Stimulated activated CD8-positive, alpha-beta memory T cell treated with anti-CD3 and anti-CD28 coated beads, Interleukin-2, amount 100 ng/mL, for 48 hours (primary cell): ENCODE results near the gene JAG1.
A peak's percentile ranks its signal among the peaks of the same experiment; 100 is the strongest.

Experiments used
- DNase-seq, 2 donors: peaks; one replicate each; pipeline ENCODE4 v3.0.0-alpha.2; 2020; ENCODE audit warnings: low read depth in 2 of 2

Gene JAG1

DNA sequence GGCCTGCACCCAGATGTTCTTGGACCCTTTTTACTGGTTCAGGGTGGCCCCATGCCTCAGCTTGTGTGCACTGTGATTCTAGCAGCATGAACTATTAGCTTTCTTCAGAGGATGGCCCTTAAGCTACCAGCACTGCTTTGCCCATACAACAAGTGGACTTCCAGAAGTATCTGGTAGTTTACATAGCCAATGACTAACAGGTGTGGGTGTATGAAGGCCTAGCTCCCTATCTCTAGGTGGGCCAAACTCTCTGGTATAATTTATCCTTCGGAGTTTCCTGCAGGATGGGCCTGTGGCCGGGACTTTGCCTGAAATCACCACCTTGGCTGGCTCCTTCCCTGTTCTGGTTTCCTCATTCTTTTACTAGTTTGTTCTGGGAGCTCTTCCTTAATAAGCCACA lies 26.1 kb upstream of the JAG1 start:
- no peak for DNase-seq

DNA sequence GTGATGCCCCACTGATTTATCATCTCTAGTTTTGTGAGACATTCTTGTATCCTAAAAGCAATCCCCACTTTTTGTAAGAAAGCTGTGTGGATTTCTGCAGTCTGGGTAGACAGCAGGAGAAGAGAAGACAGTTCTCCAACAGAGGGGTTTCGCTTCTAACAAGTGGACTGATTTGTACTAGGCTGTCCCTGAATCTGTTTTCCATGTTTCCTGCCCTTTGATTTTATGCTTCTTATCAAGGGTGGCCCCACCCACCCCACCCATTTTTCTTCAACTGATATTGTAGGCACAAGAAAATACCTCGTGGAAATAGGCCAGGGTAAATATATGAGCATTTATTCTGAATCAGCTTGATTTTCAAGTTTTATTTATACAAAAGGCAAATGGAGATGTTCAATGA lies 25.7 kb upstream of the JAG1 start:
- no peak for DNase-seq

DNA sequence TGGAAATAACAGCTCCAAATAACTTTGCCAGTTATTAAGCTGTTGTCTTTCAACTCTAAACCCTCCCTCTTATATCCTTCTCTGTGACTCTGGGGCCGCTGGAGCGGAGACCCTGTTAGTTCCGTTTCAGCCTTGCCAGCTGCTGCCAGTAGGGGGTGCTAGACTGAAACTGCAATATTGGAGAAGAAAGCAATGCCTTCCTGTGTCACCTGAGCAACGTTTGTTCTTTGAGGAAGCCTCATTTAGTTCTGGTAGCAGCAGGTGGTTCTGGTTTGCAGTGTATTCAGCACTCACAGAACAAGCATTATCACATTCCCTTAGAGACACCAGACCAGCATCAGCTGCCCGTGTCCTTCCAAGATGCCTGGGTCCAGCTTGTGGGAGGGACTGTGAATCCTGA lies 22.9 kb upstream of the JAG1 start:
- DNase-seq = no peak

DNA sequence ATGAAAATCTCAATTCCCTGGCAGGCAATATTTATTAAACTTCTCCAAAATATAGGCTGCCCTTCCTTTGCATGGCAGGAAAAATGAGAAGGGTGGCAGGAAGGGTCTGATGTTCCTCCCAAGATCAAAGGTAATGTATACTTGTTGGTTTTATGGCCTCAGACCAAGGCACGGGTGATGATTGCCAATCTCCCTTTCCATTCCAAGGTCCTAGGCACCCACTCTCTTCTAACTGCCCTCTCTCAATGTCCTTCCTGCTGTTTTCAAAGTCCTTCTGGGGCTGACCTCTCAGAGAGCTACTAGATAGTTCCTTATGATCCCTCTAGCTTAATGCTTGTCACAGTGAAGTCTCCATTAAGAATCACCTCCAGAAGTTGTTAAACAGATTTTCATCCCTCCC lies 15.6 kb upstream of the JAG1 start:
- no peak for DNase-seq

DNA sequence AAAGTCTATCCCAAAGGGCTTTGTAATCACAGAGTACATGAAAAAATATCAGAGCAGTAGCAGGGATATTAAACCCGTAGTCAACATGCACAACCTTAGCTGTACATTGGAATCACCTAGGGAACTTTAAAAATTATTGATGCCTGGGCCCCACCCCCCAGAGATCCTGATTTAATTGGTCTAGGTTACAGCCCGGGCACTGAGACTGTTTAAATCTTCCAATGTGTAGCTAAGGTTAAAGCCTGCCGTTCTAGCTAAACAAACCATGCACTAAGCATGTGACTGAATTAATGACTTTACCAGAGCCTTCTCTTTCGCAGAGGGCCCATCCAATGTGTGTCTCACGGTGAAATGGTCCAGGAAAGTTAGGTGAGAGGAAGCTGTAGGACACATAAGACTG lies 14.1 kb upstream of the JAG1 start:
- DNase-seq = no peak

DNA sequence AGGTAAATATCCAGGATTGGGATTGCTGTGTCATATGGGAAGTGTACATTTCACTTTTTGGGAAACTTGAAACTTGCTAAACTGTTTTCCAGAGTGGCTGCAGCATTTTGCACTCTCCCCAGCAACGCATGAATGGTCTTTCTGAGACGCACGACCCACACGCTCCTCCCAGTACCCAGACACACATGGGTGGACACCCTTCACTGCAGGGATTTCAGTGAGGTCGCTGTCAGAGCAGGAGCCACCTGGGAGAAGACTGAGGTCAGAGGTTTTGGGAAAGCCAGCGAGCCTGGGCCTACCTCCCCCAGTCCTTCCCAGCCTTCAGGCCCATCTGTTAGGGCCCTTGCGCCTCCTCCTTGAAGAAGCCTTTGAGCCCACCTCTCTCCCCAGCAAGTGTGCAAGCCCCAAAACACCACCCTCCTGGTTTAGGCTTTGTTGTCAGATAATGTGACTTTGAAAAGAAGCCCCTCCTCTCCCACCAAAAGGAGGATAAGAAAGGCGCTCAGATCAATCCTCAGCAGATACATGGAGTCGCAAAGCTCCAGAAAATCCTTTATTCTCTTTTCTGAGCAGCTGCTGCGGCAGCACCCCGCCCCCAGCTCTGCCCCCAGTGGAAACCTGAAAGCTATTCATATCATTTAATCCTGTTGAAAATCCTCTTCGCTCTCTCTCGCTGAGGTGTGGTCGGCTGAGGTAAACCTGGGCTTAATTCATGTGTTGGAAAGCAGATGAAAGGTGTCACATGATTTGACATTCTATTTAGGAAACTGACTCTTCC lies 12.7 kb upstream of the JAG1 start:
- DNase-seq = no peak

DNA sequence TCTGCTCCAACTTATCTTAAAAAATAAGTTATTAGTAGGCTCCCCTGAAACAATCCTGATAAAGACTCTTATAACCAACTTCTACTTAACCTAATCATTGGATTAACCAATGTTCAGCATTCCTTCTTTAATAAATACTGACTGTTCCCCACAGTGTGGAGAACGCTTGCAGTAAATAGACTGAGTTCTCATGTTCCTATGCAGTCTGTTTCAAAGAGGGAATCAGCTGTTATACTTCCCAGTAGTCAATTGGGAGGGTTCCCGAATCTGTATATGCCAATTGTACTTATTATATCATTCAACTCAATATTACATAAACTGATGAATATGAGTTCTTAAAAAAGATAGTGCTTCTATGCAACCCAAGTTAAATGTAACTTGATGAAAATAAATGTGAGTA lies 9.7 kb upstream of the JAG1 start:
- DNase-seq = no peak

DNA sequence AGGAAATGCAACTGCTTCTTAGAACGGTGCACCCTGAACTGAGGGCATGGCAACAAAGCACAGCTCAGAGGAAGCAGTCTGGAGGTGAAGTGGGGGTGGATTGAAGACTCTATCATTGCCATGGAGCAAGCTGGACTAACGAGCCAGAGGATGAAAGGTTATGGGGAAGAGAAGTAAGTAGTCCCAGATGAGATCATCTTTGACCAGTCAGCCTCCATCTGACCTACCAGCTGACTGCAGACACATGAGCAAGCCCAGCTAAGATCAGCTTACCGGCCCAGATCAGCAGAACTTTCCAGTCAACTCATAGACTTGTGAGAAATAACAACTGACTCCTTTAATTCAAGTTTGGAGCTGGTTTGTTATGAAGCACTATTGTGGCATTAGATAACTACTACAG lies 9.1 kb upstream of the JAG1 start:
- DNase-seq = no peak

DNA sequence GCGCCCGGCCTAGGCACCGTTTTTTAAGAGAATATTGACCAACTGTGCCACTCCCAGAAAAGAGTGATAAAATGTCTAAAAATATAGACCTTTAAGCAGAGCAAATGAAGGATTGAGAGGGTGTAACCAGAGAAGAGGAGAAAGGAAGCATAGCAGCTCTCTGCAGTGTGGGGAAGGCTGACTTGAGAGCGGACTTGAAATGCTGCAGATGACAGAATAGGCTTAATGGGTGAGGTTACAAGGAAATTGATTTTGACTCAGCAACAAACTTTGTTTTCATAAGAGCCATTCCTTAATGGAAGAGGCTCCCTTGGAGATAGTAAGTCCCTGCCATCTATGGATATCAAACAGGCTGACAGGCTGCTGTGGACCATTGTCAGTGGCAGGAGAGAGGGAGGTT lies 7.7 kb upstream of the JAG1 start:
- DNase-seq = no peak

DNA sequence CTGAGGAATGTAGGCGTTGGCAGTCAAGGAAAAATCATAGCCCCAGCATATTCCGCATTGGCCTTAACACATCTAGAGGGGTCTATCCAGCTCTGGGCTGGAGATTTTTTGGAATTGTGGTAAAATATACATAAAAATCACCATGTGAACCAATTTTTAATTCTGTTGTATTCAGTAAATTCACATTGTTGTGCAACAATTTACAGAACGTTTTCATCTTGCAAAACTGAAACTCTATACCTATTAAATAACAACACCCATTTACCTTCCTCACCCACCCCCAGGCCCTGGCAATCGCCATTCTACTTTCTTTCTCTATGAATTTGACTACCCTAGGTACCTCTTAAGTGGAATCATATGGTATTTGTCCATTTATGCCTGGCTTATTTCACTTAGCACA lies 6.8 kb upstream of the JAG1 start:
- no peak for DNase-seq

DNA sequence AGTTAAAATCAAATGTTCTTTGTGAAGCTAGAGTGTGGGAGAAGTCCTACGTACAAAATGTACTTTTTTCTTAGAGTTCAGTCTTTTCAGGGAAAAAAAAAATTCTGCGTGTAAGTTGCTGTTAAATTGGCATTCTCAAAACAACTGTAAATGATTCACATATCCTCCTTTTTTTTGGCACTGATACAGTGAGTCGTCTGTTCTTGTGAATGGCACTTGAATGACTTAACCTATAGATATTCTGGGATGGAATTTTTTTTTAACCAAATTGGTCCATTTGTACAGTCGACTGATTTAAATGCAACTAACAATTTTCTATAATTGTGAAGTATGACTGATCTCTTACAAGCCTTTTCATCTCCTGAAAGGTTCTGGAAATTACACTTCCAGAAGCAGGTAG lies 5.5 kb upstream of the JAG1 start:
- no peak for DNase-seq

DNA sequence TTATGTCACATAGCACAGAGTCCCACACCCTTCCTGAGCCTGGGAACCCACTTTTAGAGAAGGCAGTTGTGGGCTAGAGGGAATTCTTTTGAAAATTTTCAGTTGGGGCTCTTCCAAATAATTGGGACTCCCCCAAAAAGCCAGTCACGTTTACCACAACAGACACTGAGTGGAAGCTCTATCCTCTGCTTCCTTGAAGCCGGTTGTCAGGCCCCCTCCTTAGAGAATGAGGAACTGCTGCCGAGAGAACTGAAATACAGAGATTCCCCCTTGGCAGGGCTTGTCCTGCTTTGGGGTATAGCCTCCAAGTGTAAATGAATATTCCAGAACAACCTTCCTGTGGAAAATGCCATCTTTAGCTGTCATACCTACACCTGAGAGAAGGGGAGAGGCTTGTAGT lies 2.7 kb upstream of the JAG1 start:
- DNase-seq = no peak

DNA sequence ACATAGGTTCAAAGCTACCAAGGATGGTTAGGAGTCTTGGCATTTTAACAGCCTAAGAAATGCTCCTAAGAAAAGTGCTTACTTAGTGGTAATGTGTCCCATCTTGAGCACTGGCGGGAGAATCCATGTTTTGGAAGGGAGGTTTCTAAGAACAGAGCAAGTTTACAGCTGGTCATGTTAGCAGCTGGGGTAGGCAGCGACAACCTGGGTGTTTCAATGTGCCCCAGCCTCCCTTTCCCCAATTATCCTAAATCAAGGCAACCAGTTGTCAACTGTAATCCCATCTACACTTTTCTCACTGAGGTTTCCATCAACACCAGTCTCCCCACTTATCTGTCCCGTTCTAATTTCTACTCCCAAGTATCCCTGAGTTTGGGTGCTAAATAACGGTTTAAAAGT lies 1.6 kb upstream of the JAG1 start:
- DNase-seq = no peak

DNA sequence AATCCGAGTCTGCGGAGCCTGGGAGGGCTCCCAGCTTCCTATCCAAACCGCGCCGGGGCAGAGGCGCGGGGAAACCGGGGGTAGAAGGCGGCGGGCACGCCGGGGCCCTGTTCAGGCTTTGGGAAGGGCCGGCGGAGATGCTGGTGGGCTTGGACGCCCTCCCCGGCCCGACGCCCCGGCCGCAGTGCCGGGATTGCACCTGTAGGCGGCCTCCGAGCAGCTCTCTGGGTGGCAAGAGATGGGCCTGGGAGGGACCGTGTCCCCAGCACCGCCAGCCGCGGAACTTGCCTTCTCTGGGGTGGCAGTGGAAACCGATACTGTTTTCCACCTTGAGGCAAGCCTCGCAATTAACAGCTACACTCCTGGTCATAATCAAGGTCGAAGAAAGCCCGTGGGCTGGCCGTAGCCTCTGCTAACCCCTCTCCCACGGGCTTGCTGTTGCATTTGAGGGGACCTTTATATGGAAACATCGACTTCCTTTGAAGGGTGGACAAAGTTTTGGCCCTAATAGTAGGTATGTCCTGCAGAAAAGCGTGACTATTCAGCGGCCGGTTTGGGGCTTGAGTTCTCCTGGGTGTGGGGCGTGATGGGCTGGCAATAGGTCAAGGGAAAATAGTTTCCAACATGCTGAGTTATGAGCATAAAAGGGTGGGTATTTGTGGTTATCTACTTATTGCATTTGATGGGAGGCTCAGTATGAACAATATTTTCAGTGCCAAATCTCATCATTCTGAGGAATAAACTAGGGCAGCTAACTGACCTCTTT lies 1.1 kb upstream of the JAG1 start:
- DNase-seq = no peak

DNA sequence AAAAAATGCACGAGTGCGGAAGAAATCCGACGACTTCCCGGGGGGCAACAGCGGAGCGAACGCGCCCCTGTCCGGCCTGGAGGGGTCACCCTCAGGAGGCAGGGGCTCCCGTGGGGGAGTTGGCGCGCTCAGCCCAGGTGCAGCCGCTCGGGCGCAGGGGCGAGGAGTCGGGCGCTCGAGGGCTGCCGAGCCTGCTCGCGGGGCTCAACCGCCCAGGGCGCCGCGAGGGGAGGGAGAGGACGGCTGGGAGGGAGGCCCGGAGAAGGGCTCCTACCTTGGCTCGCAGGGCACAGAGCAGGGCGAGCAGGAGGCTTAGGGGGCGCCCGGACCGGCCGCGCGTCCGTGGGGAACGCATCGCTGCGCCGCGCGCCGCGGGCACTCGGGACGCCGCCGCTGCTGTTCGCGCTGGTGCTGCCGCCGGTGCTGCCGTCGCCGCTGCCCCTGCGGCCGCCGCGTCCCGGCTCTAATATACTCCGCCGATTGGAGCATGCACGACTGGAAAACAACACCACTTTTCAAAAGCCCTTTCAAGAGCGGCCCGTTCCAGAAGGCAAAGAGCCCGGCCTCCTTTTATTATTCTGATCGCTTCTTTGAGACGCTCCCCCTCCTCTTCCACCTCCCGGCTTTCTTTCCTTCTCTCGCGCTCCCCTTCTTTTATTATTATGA lies 490 bp downstream of the JAG1 start:
- DNase-seq = no peak

DNA sequence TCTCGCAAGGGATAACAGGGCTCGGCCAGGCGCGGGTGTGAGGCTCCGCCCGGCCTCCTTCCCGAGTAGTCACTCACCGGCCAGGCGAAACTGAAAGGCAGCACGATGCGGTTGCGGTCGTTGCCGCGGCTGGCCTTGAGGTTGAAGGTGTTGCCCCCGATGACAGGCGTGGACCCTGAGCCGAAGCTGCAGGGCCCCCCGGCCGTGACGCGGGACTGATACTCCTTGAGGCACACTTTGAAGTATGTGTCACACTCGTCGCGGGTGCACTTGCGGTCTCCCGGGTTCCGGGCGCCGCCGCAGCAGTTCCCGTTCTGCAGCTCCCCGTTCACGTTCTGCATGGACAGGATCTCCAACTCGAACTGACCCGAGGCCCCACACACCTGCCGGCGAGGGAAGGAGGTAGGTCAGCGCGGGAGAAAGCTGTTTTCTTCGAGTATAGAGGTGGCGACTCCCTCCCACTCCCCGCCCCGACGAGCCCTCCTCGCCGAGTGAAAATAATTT lies 1.1 kb downstream of the JAG1 start:
- DNase-seq = peak; percentile 39 to 49

DNA sequence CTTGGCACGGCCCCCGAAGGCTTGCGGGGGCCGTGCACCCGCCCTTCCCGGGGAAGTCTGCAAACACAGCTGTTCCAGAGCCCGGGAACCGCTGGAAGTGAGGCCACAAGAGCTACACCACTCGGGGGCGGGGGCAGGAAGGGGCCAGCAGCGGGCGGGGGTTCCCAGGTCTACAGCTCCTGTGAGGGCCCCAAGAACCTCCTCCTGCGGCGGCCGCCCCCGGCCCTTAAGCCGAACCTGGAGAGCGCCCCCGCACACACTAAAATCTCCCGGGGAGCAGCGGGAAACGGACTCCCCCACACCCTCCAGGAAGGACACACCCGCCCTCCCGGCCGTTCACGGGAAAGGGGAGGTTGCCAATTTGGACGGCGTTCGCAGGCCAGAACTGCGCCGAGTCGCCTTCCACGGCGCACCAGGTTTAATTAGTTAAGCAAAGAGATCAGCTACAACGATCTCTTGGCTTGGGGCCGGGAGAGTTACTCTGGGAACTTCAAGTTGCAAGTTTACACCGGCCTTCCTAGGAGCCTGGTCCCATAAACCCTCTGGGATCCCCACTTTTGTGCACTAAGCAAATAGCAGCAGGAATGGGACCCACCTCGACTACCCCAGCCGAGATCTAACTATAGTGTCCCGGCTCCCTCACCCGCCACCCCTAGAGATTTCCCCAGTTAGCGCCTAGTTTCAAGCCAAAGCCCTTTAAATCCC lies 1.7 kb downstream of the JAG1 start:
- DNase-seq = no peak

DNA sequence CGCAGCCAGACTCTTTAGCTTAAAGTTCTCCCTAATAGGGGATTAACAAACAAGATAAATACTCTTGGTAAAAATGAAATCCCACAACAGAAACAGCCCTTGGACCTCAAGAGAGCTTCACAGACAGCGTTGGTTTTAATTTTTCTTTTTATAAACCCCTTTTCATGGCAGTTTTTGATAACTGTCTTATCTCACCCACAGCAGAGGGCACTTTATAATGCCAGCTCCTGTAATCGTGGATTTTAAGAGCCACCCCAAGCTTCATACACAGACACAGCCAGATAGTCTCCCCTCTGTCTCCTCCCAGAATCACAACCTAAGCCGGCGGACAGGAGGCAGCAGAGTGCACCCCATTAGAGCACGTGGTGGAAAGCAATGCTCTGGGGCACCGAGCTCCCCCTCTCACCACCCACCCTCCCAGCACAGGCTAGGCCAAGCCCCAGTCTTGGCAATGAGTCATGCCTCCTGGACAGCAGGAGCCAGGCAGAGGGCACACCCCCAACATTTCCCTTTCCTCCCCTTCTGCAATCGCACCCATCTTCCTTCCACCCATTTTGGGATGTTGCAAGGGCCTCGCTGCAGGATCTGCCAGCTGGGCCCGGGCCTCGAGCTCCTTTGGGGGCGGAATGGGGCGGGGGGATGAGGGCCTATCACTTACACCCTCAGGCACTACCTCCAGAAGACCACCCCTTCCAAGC lies 2.4 kb downstream of the JAG1 start:
- no peak for DNase-seq

DNA sequence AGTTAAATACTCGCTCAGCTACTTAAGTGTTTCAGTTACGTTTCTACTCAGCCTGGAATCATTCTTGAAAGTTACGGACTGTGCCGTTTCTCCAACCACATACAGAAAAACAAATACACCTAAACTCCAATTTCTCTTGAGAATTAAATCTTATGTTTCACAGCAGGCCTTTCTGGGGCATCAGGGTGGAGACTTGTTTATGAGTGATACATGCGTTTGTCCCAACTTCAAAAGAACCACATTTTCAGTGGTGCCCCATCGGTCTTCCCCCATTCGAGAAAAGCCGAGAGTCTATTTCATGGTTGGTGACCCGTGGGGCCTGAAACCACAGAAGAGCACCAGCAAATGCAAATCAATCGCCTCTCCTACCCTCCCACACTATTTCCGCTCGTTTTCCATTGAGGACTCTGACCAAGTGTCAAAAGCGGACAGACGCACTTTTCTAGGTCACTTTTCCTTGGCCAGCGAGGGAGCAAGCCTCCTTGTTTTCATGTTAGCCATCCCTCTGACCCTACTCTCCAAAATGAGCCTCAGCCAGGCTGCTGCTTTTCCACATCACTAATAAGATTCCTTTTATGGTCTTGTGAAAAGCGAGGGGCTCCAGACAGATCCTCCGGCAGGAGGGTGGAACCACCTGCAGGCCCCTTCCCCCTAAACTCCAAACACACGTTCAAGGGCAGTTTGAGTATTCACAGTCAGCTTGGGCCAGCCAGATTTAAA lies 3.1 kb downstream of the JAG1 start:
- no peak for DNase-seq

DNA sequence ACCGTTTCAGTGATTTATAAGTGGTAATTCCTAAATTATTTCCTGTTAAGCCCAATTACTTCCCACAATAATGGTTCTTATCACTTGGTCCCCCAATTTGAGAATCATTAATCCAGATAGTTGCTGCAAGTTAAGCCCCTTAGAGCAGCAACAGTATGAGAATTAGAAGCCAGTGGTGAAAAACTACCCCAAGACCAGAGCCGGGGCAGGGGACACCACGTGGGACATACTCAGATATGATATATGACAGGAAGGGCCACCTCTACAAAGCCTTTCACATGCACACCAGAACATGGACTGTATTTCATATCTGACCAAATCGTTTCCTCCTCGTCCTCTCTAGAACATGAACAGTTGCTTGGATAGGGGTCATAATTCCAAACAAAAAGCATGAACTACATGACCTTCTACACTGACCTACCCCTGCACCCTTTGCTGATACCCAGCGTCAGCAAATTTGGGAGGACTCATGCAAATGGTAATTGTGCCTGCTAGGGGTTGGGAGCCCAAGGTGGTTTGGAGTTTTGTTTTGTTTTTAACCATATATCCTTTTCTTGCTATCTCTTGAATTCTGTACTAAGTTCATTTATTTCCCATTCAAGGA lies 3.9 kb downstream of the JAG1 start:
- no peak for DNase-seq
